HepG2 (cell line): ENCODE measurements around the gene OR1F1. TPM values are rescaled to one million over a fixed set of nuclear protein-coding genes. Genes with fewer than 3 reads are reported as not detected.

Experiments
- ATF3 ChIP-seq: sonication (generic); formaldehyde crosslinking; IDR thresholded peaks from 2 replicates; pipeline ENCODE4 v1.4.0; 2020; ENCODE audit warnings: missing genetic modification reagents
- CBX2 ChIP-seq, 2 experiments: fragments of 200-600 bp in 1 of 2; sonication (generic); formaldehyde crosslinking in 1 of 2; IDR thresholded peaks; 2 replicates each; pipeline versions ENCODE4 v1.7.0 to v1.8.1; 2018 to 2022; ENCODE audit warnings: low read depth in 2 of 2, low read length in 1 of 2, mild to moderate bottlenecking in 1 of 2, missing genetic modification reagents in 1 of 2
- CREB1 ChIP-seq, 2 experiments: fragments of 450-650 bp in 1 of 2; IDR thresholded peaks; 2 replicates each; pipeline ENCODE4 v1.6.1; 2016 to 2017; ENCODE audit warnings: control low read depth in 1 of 2, mild to moderate bottlenecking in 1 of 2, missing compliant biosample characterization in 1 of 2, missing genetic modification characterization in 1 of 2
- FLYWCH1 ChIP-seq: sonication (generic); formaldehyde crosslinking; IDR thresholded peaks from 2 replicates; pipeline ENCODE4 v1.8.1; 2023; ENCODE audit warnings: mild to moderate bottlenecking, missing genetic modification reagents
- IRF2 ChIP-seq: IDR thresholded peaks from 2 replicates; pipeline ENCODE4 v1.6.1; 2018; ENCODE audit warnings: missing genetic modification reagents, missing compliant biosample characterization
- NAIF1 ChIP-seq: sonication (generic); formaldehyde crosslinking; IDR thresholded peaks from 2 replicates; pipeline ENCODE4 v1.5.0; 2020; ENCODE audit warnings: mild to moderate bottlenecking, missing genetic modification reagents, borderline replicate concordance
- NFKB2 ChIP-seq: sonication (generic); formaldehyde crosslinking; IDR thresholded peaks from 2 replicates; pipeline ENCODE4 v1.4.0; 2020; ENCODE audit warnings: missing genetic modification reagents, borderline replicate concordance
- RBM39 ChIP-seq: fragments of 200-400 bp; formaldehyde crosslinking; IDR thresholded peaks from one replicate; pipeline ENCODE4 v1.6.1; 2018; ENCODE audit warnings: antibody characterized with exemption, mild to moderate bottlenecking, low read depth, low read length; ENCODE audit not compliant: poor library complexity, severe bottlenecking
- RXRA ChIP-seq: sonication (generic); formaldehyde crosslinking; IDR thresholded peaks from 2 replicates; pipeline ENCODE4 v1.5.1; 2020; ENCODE audit warnings: missing genetic modification reagents
- SALL2 ChIP-seq: sonication (generic); formaldehyde crosslinking; IDR thresholded peaks from 2 replicates; pipeline ENCODE4 v1.8.1; 2023; ENCODE audit warnings: mild to moderate bottlenecking, missing genetic modification reagents, inconsistent platforms
- SPEN ChIP-seq: sonication (generic); formaldehyde crosslinking; IDR thresholded peaks from 2 replicates; pipeline ENCODE4 v1.5.1; 2020; ENCODE audit warnings: low read depth, mild to moderate bottlenecking, missing genetic modification reagents
- TBX2 ChIP-seq: sonication (generic); formaldehyde crosslinking; IDR thresholded peaks from 2 replicates; pipeline ENCODE4 v1.5.0; 2020; ENCODE audit warnings: missing genetic modification reagents, mild to moderate bottlenecking, borderline replicate concordance
- ZGPAT ChIP-seq: IDR thresholded peaks from 2 replicates; pipeline ENCODE4 v1.6.1; 2016; ENCODE audit warnings: mild to moderate bottlenecking
- ZNF772 ChIP-seq: sonication (generic); formaldehyde crosslinking; IDR thresholded peaks from 2 replicates; pipeline ENCODE4 v1.5.0; 2020; ENCODE audit warnings: mild to moderate bottlenecking, missing genetic modification reagents
- polyA plus RNA-seq, 8 experiments: library from polyadenylated mRNA; depleted of rRNA in 3 of 8; stranded (reverse) in 7 of 8; unstranded in 1 of 8; fragments of >200 nt; fragmentation: Illumina TruSeq in 4 of 8; extraction: Trizol in 4 of 8; gene quantifications; 2 replicates each; pipeline versions ENCODE4 v1.2.1 to v1.2.3, GENCODE V29; 2011 to 2016; ENCODE audit warnings: low read depth in 4 of 8, missing spikeins in 1 of 8, mixed read lengths in 1 of 8; ENCODE audit not compliant: insufficient read depth in 1 of 8
- total RNA-seq, 5 experiments: library from RNA; depleted of rRNA; stranded (reverse); fragments of >200 nt; fragmentation: Illumina TruSeq; extraction: Trizol; gene quantifications; 2 replicates each; pipeline ENCODE4 v1.2.3, GENCODE V29; 2016; ENCODE audit warnings: low read depth in 1 of 5

Gene OR1F1
- total and polyA plus RNA-seq, 2 of the 13 experiments (the other 11 are each of a cell fraction or from before 2014, with no cell fraction given), result 0.90 TPM; not detected in 1

DNA sequence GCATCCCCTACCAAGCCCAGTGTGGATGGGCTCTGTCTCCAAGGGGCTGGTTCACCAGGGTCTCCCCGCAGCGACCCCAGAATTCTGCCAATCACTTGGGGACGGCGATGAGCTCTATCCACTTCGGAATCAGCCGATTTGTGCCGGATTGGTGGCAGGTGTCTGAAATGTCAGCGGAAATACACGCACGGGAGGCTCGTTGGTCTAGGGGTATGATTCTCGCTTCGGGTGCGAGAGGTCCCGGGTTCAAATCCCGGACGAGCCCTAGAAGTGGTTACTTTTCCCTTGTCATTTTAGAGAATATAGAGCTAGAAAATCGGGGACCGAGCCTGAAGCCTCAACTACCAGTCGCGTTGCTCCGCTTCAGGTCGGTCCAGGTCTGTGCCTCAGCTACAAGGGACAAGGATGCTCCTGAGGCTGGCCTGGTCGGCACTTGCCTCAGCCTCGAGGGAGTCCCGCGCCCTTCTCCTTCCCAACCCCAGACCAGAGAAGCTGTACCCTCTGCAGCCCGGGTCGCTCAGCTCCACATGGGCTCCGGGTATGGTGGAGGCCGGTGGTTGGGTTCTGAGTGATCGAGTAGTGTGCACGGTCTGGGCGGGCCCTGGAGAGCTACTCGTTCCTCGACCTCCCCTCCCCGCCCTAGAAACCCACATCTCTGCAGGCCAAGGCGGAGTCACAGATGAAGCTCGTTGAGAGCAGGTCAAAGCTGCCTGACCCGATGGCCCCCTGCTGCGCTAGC lies 16.0 kb upstream of the OR1F1 start (continued):
- TF ChIP-seq ZGPAT (CRISPR knock-in tag), result peak; percentile 74; the same call in 1 of the 2 replicates
- TF ChIP-seq FLYWCH1 (CRISPR knock-in tag), result no peak
- TF ChIP-seq TBX2 (CRISPR knock-in tag), result peak; percentile 52; the same call in 1 of the 2 replicates
- TF ChIP-seq IRF2, result no peak
- no peak for TF ChIP-seq RBM39
- TF ChIP-seq CREB1 (IDR thresholded peaks at IDR 0.05), result no peak
- TF ChIP-seq CREB1 (CRISPR knock-in tag; IDR thresholded peaks at IDR 0.05), result peak; percentile 26; the same call in 1 of the 2 replicates
- TF ChIP-seq CBX2 (IDR thresholded peaks at IDR 0.05; ENCODE audit: low read depth, low read length), result no peak
- no peak; the same call in 1 of the 2 replicates for TF ChIP-seq CBX2 (CRISPR knock-in tag; IDR thresholded peaks at IDR 0.05; ENCODE audit: low read depth)
- TF ChIP-seq SALL2 (CRISPR knock-in tag), result no peak
- no peak for TF ChIP-seq RXRA (CRISPR knock-in tag)
- 0 out of 2 replicates have a peak, but pooled peaks have one; percentile 26 for TF ChIP-seq NFKB2
- TF ChIP-seq NAIF1, result no peak
- TF ChIP-seq SPEN (CRISPR knock-in tag), result no peak; the same call in 1 of the 2 replicates
- TF ChIP-seq ATF3 (CRISPR knock-in tag), result no peak
- TF ChIP-seq ZNF772 (CRISPR knock-in tag), result no peak
